ENCODE results near the gene MBOAT1. TPM values are rescaled to one million over a fixed set of nuclear protein-coding genes. Genes with fewer than 3 reads are reported as not detected.

MBOAT1 gene
- total and polyA plus RNA-seq, 8 donors: 2.4 to 47.2 (median 12.2) TPM

GRCh38 chr6:20170455-20171148, 41.7 kb downstream of the MBOAT1 start:
- no peak for TF ChIP-seq POLR2AphosphoS5 (IDR thresholded peaks at IDR 0.05)
- TF ChIP-seq POLR2A (IDR thresholded peaks at IDR 0.05): no peak
- TF ChIP-seq EP300 (IDR thresholded peaks at IDR 0.05): no peak
- TF ChIP-seq CTCF (IDR thresholded peaks at IDR 0.05): no peak
- Histone ChIP-seq H3K27ac (no peak overlapping the region), H3K4me1 (peaks cover 0 to 36% (median 7%) of the 10 kb centered on the region in 4 donors), H3K36me3 (peaks cover 0 to 9% (median 5%) of the 10 kb centered on the region in 4 donors), H3K4me3 (no peak overlapping the region), H3K9me3 (no peaks in the 10 kb centered on the region), H3K27me3 (no peaks in the 10 kb centered on the region)
- no peak for DNase-seq
- 92 to 94% (median 93%) methylated on average over 4 of the region's 4 CpGs for WGBS, 5 donors
- intact Hi-C loops (cut with DNase I; ENCODE audit: low total_unique reads): no loop called here

- H3K4me1 ChIP-seq: peaks cover 0 to 31% (median 7%) of the 10 kb centered on the region in 4 donors
- WGBS, 5 donors: 82 to 88% (median 85%) methylated on average over 2 of the region's 2 CpGs
- no peak for TF ChIP-seq CTCF (IDR thresholded peaks at IDR 0.05)
- no peak for TF ChIP-seq EP300 (IDR thresholded peaks at IDR 0.05)
- TF ChIP-seq POLR2A (IDR thresholded peaks at IDR 0.05): no peak
- TF ChIP-seq POLR2AphosphoS5 (IDR thresholded peaks at IDR 0.05): no peak
- H3K27ac ChIP-seq: peak overlapping the region in 1 of 5 donors; percentile 27
- H3K36me3 ChIP-seq: peaks cover 0 to 16% (median 5%) of the 10 kb centered on the region in 4 donors
- DNase-seq: no peak
- no peaks in the 10 kb centered on the region for H3K27me3 ChIP-seq
- no peak overlapping the region for H3K4me3 ChIP-seq
- no peaks in the 10 kb centered on the region for H3K9me3 ChIP-seq
- intact Hi-C loops (cut with DNase I; ENCODE audit: low total_unique reads): no loop called here
Observed at GRCh38 chr6:20169786-20170185, 42.5 kb downstream of the MBOAT1 start.

GRCh38 chr6:20169119-20169557, 43.1 kb downstream of the MBOAT1 start:
- DNase-seq: no peak
- Histone ChIP-seq H3K27me3 (no peaks in the 10 kb centered on the region), H3K36me3 (peaks cover 0 to 18% (median 5%) of the 10 kb centered on the region in 4 donors), H3K4me1 (peaks cover 0 to 25% (median 7%) of the 10 kb centered on the region in 4 donors), H3K4me3 (no peak overlapping the region), H3K27ac (peak overlapping the region in 1 of 5 donors; percentile 27), H3K9me3 (no peaks in the 10 kb centered on the region)
- 64 to 85% (median 78%) methylated on average over 2 of the region's 2 CpGs for WGBS, 5 donors
- TF ChIP-seq EP300 (IDR thresholded peaks at IDR 0.05) (no peak), POLR2AphosphoS5 (IDR thresholded peaks at IDR 0.05) (no peak), POLR2A (IDR thresholded peaks at IDR 0.05) (no peak), CTCF (IDR thresholded peaks at IDR 0.05) (no peak)
- intact Hi-C loops (cut with DNase I; ENCODE audit: low total_unique reads): no loop called here

GRCh38 chr6:20168690-20169089, 43.6 kb downstream of the MBOAT1 start:
- H3K27ac ChIP-seq: peak overlapping the region in 2 of 5 donors; percentile 13 to 27
- no peak overlapping the region for H3K4me3 ChIP-seq
- TF ChIP-seq EP300 (IDR thresholded peaks at IDR 0.05): no peak
- no peak for TF ChIP-seq POLR2AphosphoS5 (IDR thresholded peaks at IDR 0.05)
- no peak for TF ChIP-seq POLR2A (IDR thresholded peaks at IDR 0.05)
- no peak for TF ChIP-seq CTCF (IDR thresholded peaks at IDR 0.05)
- WGBS, 5 donors: 52 to 72% (median 62%) methylated on average over 2 of the region's 2 CpGs
- intact Hi-C loops (cut with DNase I; ENCODE audit: low total_unique reads): no loop called here
- H3K9me3 ChIP-seq: no peaks in the 10 kb centered on the region
- H3K27me3 ChIP-seq: no peaks in the 10 kb centered on the region
- DNase-seq: no peak
- H3K4me1 ChIP-seq: peaks cover 0 to 22% (median 7%) of the 10 kb centered on the region in 4 donors
- peaks cover 0 to 20% (median 5%) of the 10 kb centered on the region in 4 donors for H3K36me3 ChIP-seq

All from stomach (tissue), 9 donors.